OCI-LY1 (cell line): Measurements from ENCODE around the gene CDH4.

Experiments used
- CTCF ChIP-seq: fragments of 200-600 bp; sonication (generic), shearing (Covaris generic); IDR thresholded peaks from 2 replicates; pipeline ENCODE4 v1.5.1; 2017; ENCODE audit warnings: mild to moderate bottlenecking, antibody characterized with exemption, low read length, moderate library complexity, mixed read lengths
- EZH2 ChIP-seq: fragments of 200-600 bp; sonication (generic), shearing (Covaris generic); IDR thresholded peaks from 2 replicates; pipeline ENCODE4 v1.8.0; 2017; ENCODE audit warnings: borderline replicate concordance, mixed run types, mild to moderate bottlenecking, antibody characterized with exemption, low read length, moderate library complexity, mixed read lengths

- TF ChIP-seq CTCF (no peak), EZH2 (no peak)
These were observed 47.0 kb downstream of the CDH4 start for GRCh38 chr20:61299104-61299503.
